HEK293T (cell line): ENCODE data around the gene CDYL.

Experiments
- BHLHE40 ChIP-seq: fragments of 450-650 bp; IDR thresholded peaks from 2 replicates; pipeline ENCODE4 v1.6.1; 2016; ENCODE audit warnings: mild to moderate bottlenecking, moderate library complexity, borderline replicate concordance
- FOXA1 ChIP-seq: fragments of 450-650 bp; IDR thresholded peaks from 2 replicates; pipeline ENCODE4 v1.6.1; 2016; ENCODE audit warnings: mild to moderate bottlenecking
- FOXK2 ChIP-seq: fragments of 450-650 bp; IDR thresholded peaks from 2 replicates; pipeline ENCODE4 v1.6.1; 2016; ENCODE audit warnings: mild to moderate bottlenecking
- SP1 ChIP-seq: fragments of 450-650 bp; IDR thresholded peaks from 2 replicates; pipeline ENCODE4 v1.6.1; 2017
- SUZ12 ChIP-seq: fragments of 450-650 bp; IDR thresholded peaks from 2 replicates; pipeline ENCODE4 v1.6.1; 2016; ENCODE audit warnings: mild to moderate bottlenecking

- TF ChIP-seq SUZ12: no peak
- no peak for TF ChIP-seq FOXK2
- TF ChIP-seq SP1: no peak
- no peak for TF ChIP-seq FOXA1
- TF ChIP-seq BHLHE40: no peak
Observed at GRCh38 chr6:4803343-4803744, 27.1 kb downstream of the CDYL start.
